Astrocyte (in vitro differentiated cells and primary cell): ENCODE data around the gene TFDP3.

Source experiments
- EZH2 ChIP-seq: IDR thresholded peaks from 2 replicates; pipeline ENCODE4 v1.6.1; 2012; ENCODE audit warnings: mild to moderate bottlenecking, low read length, inconsistent platforms; ENCODE audit not compliant: insufficient read depth
- TF ChIP-seq, protein P1 (sequence below): IDR thresholded peaks from 2 replicates; pipeline ENCODE4 v1.5.1; 2011; ENCODE audit warnings: low read depth, mild to moderate bottlenecking, inconsistent platforms, low read length, moderate library complexity; ENCODE audit not compliant: insufficient read depth

DNA sequence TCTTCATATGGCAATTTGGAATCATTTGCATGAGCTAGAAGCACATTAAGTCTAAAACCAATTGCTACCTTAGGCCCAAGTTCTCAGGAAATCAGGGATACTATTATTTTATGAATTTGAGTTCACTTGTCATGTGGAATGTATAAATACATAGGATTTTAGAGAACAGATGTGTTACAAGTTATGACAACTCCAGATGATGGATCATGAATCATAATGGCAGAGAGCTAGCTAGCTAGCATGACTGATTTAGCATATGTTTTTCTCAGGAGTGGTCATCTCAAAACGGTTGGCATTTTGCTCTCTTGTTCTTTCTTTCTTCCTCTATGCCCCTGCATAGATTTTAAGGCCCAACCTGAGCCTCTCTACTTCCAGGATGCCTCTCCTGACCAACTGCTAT, 14.2 kb upstream of the TFDP3 start:
- TF ChIP-seq, protein P1, sequence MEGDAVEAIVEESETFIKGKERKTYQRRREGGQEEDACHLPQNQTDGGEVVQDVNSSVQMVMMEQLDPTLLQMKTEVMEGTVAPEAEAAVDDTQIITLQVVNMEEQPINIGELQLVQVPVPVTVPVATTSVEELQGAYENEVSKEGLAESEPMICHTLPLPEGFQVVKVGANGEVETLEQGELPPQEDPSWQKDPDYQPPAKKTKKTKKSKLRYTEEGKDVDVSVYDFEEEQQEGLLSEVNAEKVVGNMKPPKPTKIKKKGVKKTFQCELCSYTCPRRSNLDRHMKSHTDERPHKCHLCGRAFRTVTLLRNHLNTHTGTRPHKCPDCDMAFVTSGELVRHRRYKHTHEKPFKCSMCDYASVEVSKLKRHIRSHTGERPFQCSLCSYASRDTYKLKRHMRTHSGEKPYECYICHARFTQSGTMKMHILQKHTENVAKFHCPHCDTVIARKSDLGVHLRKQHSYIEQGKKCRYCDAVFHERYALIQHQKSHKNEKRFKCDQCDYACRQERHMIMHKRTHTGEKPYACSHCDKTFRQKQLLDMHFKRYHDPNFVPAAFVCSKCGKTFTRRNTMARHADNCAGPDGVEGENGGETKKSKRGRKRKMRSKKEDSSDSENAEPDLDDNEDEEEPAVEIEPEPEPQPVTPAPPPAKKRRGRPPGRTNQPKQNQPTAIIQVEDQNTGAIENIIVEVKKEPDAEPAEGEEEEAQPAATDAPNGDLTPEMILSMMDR: no peak
- no peak for TF ChIP-seq EZH2
